ENCODE results near the gene CCNT1. TPM values are rescaled to one million over a fixed set of nuclear protein-coding genes. Genes with fewer than 3 reads are reported as not detected.

Gene CCNT1
- total and polyA plus RNA-seq, 2 of the 13 experiments (the other 11 are each of a cell fraction or from before 2014, with no cell fraction given): 18.0 to 28.2 TPM

- TF ChIP-seq TFDP1 (CRISPR knock-in tag; IDR thresholded peaks at IDR 0.05; ENCODE audit: borderline replicate concordance): no peak
- TF ChIP-seq GATAD1 (CRISPR knock-in tag; IDR thresholded peaks at IDR 0.05): no peak
- TF ChIP-seq SOX13 (IDR thresholded peaks at IDR 0.05): no peak
- TF ChIP-seq SOX13 (CRISPR knock-in tag; conservative IDR thresholded peaks at IDR 0.05 in 1 of 2, IDR thresholded peaks at IDR 0.05 in 1 of 2): no peak
Measured at GRCh38 chr12:48686037-48686595, 30.4 kb downstream of the CCNT1 start (continued).

GRCh38 chr12:48683534-48683933, 33.0 kb downstream of the CCNT1 start:
- intact Hi-C loops (cut with micrococcal nuclease; ENCODE audit: unreplicated experiment): no loop called here
- POLR2A ChIA-PET: no interaction called here
- WGBS (ENCODE audit: low lambda C conversion rate): 66% methylated on average over 4 of the region's 4 CpGs
- TF ChIP-seq KDM3A (CRISPR knock-in tag; IDR thresholded peaks at IDR 0.05; ENCODE audit: low read depth) (no peak), REST (IDR thresholded peaks at IDR 0.05; ENCODE audit: borderline replicate concordance in 1 of 2, low read depth in 1 of 2, low read length in 2 of 2) (no peak), ZBTB7A (CRISPR knock-in tag; IDR thresholded peaks at IDR 0.05) (no peak), SNRNP70 (IDR thresholded peaks at IDR 0.05; ENCODE audit: low read depth, low read length) (no peak), ZNF512 (CRISPR knock-in tag; IDR thresholded peaks at IDR 0.05) (no peak), ZBED4 (CRISPR knock-in tag; IDR thresholded peaks at IDR 0.05; ENCODE audit: borderline replicate concordance) (no peak), ZNF101 (CRISPR knock-in tag; IDR thresholded peaks at IDR 0.05; ENCODE audit: borderline replicate concordance, low read depth) (no peak)

More at GRCh38 chr12:48683534-48683933, 33.0 kb downstream of the CCNT1 start:
- in situ Hi-C loops (cut with HindIII; ENCODE audit: extremely low pct_ligation_motif_present, low pct_unique_long_range_greater_than_20kb): no loop called here
- Histone ChIP-seq H3K36me3 (replicated peaks in 1 of 2; ENCODE audit: control insufficient read depth in 1 of 2, insufficient read depth in 2 of 2, low read length in 2 of 2) (peaks cover 0 to 16% of the 10 kb centered on the region in 2 experiments; a peak in 1 of 5 replicates), H3K4me2 (ENCODE audit: low read depth, low read length) (no peak overlapping the region), H3K79me2 (ENCODE audit: insufficient read depth, low read length) (peaks cover 35% of the 10 kb centered on the region), H2AFZ (ENCODE audit: low read length) (no peak overlapping the region), H3K4me1 (ENCODE audit: insufficient read depth, low read length) (peaks cover 29% of the 10 kb centered on the region), H3K27me3 (ENCODE audit: control insufficient read depth in 1 of 2, insufficient read depth in 2 of 2, low read length in 2 of 2) (no peaks in the 10 kb centered on the region; a peak in 1 of 5 replicates), H3K9me3 (ENCODE audit: low read length) (no peaks in the 10 kb centered on the region), H3K9ac (ENCODE audit: insufficient read depth, low read depth, low read length) (no peak overlapping the region), H3K4me3 (replicated peaks in 1 of 3; ENCODE audit: insufficient read depth in 1 of 3, low read depth in 2 of 3, low read length in 3 of 3) (no peak overlapping the region), H3K27ac (ENCODE audit: extremely low read length, insufficient read depth, low read length) (no peak overlapping the region), H4K20me1 (ENCODE audit: insufficient read depth, low read length) (peaks cover 8% of the 10 kb centered on the region; the same call in 1 of the 2 replicates)
- no peak for FAIRE-seq
- no peak for ATAC-seq
- CTCF ChIA-PET (ENCODE audit: low intra/inter-chr PET ratio, low total read pairs): no interaction called here
- no peak for DNase-seq (ENCODE audit: low spot score)
- BruUV-seq (replicated peaks): no TSS peak
